Thyroid gland (tissue), 4 donors: ENCODE measurements around the gene NEDD4L.

ENCODE experiments used
- CTCF ChIP-seq, 6 experiments: fragments of 200-600 bp in 3 of 6; fragments of 450-650 bp in 3 of 6; sonication (generic) in 3 of 6; IDR thresholded peaks; one replicate each; pipeline ENCODE4 v1.5.1; 2016 to 2019; ENCODE audit warnings: antibody characterized with exemption in 6 of 6, mild to moderate bottlenecking in 2 of 6, inconsistent platforms in 1 of 6, moderate library complexity in 1 of 6
- POLR2A ChIP-seq, 2 donors: fragments of 450-650 bp; IDR thresholded peaks; one replicate each; pipeline ENCODE4 v1.6.1; 2017; ENCODE audit warnings: antibody characterized with exemption in 2 of 2, mild to moderate bottlenecking in 2 of 2, moderate library complexity in 1 of 2

DNA sequence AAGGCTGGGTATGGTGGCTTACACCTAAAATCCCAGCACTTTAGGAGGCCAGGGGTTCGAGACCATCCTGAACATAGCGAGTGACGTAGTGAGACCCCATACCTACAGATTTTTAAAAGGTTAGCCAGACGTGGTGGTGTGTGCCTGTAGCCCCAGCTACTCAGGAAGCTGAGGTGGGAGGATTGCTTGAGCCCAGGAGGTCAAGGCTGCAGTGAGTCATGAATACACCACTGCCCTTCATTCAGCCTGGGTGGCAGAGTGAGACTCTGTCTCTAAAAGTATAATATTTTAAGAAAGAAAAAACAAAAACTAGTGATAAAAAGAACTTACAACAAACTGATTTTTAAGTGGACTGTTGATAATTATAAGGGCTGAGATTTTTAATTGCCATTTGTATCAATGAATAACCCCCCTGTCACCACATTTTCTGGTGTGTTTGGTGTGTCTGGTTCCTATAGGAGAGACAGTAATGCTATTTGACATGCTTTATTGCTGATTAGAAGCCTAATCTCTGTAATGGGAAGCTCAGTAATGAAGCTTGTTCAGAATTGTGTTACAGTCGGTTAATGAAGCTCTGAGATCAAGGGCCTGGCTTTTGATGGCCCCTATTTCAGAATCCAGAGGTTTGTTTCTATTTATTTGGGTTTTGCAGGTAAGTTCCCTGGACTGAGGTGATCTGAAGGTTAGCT is 147.0 kb downstream of the NEDD4L start:
- no peak for TF ChIP-seq CTCF (IDR thresholded peaks at IDR 0.05)
- TF ChIP-seq POLR2A (IDR thresholded peaks at IDR 0.05), result no peak
